H1 (cell line): ENCODE results near the gene TMEM115. TPM values are rescaled to one million over a fixed set of nuclear protein-coding genes. Genes with fewer than 3 reads are reported as not detected.

Experiments
- ASH2L ChIP-seq: fragments of 200-600, 300-600 bp; sonication (generic); IDR thresholded peaks from one replicate; pipeline ENCODE4 v1.7.1; 2017; ENCODE audit warnings: low read length
- BACH1 ChIP-seq: IDR thresholded peaks from 2 replicates; pipeline ENCODE4 v1.6.1; 2012; ENCODE audit warnings: low read length, improper control_type of control experiment
- CBX8 ChIP-seq: fragments of 300-800, 300-1000 bp; sonication (generic); IDR thresholded peaks from 2 replicates; pipeline ENCODE4 v1.7.1; 2016; ENCODE audit warnings: low read depth, low read length, borderline replicate concordance
- CREB1 ChIP-seq: IDR thresholded peaks from 2 replicates; pipeline ENCODE4 v1.6.1; 2012; ENCODE audit warnings: inconsistent platforms
- HDAC2 ChIP-seq, 2 experiments: fragments of 300-600 bp in 1 of 2; sonication (generic) in 1 of 2; IDR thresholded peaks; 2 replicates each; pipeline ENCODE4 v1.6.1; 2011 to 2012; ENCODE audit warnings: low read depth in 2 of 2, low read length in 2 of 2, mild to moderate bottlenecking in 2 of 2, moderate library complexity in 2 of 2, borderline replicate concordance in 1 of 2, inconsistent platforms in 1 of 2
- JUND ChIP-seq: IDR thresholded peaks from 2 replicates; pipeline ENCODE4 v1.6.1; 2011; ENCODE audit warnings: mild to moderate bottlenecking, improper control_type of control experiment, low read length
- KDM4A ChIP-seq: IDR thresholded peaks from one replicate; pipeline ENCODE4 v1.7.1; 2012; ENCODE audit warnings: low read depth, mild to moderate bottlenecking, moderate library complexity, low read length, inconsistent platforms; ENCODE audit not compliant: severe bottlenecking
- MAFK ChIP-seq: IDR thresholded peaks from 2 replicates; pipeline ENCODE4 v1.6.1; 2012; ENCODE audit warnings: low read depth, mild to moderate bottlenecking, improper control_type of control experiment, low read length
- SIN3A ChIP-seq, 2 experiments: IDR thresholded peaks in 1 of 2; conservative IDR thresholded peaks in 1 of 2; 2 replicates each; pipeline ENCODE4 v1.6.1; 2011 to 2012; ENCODE audit warnings: low read length in 2 of 2, improper control_type of control experiment in 1 of 2, low read depth in 1 of 2, mild to moderate bottlenecking in 1 of 2
- SIRT6 ChIP-seq: IDR thresholded peaks from one replicate; pipeline ENCODE4 v1.7.1; 2012; ENCODE audit warnings: low read length, inconsistent platforms
- SP1 ChIP-seq: IDR thresholded peaks from 2 replicates; pipeline ENCODE4 v1.6.1; 2011; ENCODE audit warnings: low read depth, low read length
- TAF1 ChIP-seq: IDR thresholded peaks from 2 replicates; pipeline ENCODE4 v1.6.1; 2011; ENCODE audit warnings: mild to moderate bottlenecking, low read depth, low read length
- TCF12 ChIP-seq: IDR thresholded peaks from 2 replicates; pipeline ENCODE4 v1.6.1; 2011; ENCODE audit warnings: low read depth, mild to moderate bottlenecking, low read length
- YY1 ChIP-seq: IDR thresholded peaks from 2 replicates; pipeline ENCODE4 v1.6.1; 2011; ENCODE audit warnings: low read depth, mild to moderate bottlenecking, low read length
- polyA plus RNA-seq, 7 experiments: library from polyadenylated mRNA; depleted of rRNA in 3 of 7; stranded (reverse) in 5 of 7; unstranded in 2 of 7; fragments of >200 nt in 5 of 7; fragments of 200-250 nt in 2 of 7; gene quantifications; 1 replicate in 5 of 7; 2 replicates in 1 of 7; 4 replicates in 1 of 7; pipeline versions ENCODE4 v1.2.1 to v1.2.3, GENCODE V29; 2011 to 2013; ENCODE audit warnings: missing spikeins in 2 of 7, mixed read lengths in 2 of 7
- total RNA-seq: library from RNA; stranded (reverse); fragmentation: NEBNext Ultra II Directional; extraction: Animal tissue kit (Norgen Biotek cat#: 25700); gene quantifications from 2 replicates; pipeline ENCODE4 v1.2.1, GENCODE V29; 2021

The TMEM115 gene
- total and polyA plus RNA-seq, 2 of the 8 experiments (the other 6 are each of a cell fraction or from before 2014, with no cell fraction given) = 25.4 to 32.4 TPM

GRCh38 chr3:50340448-50341329, 18.6 kb downstream of the TMEM115 start, which contains the start of gene RASSF1 (continued):
- no peak for TF ChIP-seq JUND
- TF ChIP-seq CREB1 = no peak
- no peak for TF ChIP-seq SP1
- no peak for TF ChIP-seq HDAC2 (IDR thresholded peaks at IDR 0.05; ENCODE audit: borderline replicate concordance in 1 of 2, low read depth in 2 of 2, low read length in 2 of 2)
- no peak for TF ChIP-seq BACH1
- TF ChIP-seq SIRT6 = no peak
- TF ChIP-seq CBX8 = no peak
- TF ChIP-seq SIN3A (conservative IDR thresholded peaks at IDR 0.05 in 1 of 2, IDR thresholded peaks at IDR 0.05 in 1 of 2; ENCODE audit: low read depth in 1 of 2, low read length in 2 of 2) = no peak
- no peak for TF ChIP-seq TCF12
- TF ChIP-seq ASH2L = peak; percentile 51
- TF ChIP-seq KDM4A = peak; percentile 94
- TF ChIP-seq MAFK = no peak
- no peak for TF ChIP-seq YY1
- TF ChIP-seq TAF1 = 0 out of 2 replicates have a peak, but pooled peaks have one; percentile 22
